ENCODE measurements around the gene HOXB8. TPM values are rescaled to one million over a fixed set of nuclear protein-coding genes. Genes with fewer than 3 reads are reported as not detected.

HOXB8 gene
- total and polyA plus RNA-seq, 12 donors: 0.55 TPM; not detected in 11

DNA sequence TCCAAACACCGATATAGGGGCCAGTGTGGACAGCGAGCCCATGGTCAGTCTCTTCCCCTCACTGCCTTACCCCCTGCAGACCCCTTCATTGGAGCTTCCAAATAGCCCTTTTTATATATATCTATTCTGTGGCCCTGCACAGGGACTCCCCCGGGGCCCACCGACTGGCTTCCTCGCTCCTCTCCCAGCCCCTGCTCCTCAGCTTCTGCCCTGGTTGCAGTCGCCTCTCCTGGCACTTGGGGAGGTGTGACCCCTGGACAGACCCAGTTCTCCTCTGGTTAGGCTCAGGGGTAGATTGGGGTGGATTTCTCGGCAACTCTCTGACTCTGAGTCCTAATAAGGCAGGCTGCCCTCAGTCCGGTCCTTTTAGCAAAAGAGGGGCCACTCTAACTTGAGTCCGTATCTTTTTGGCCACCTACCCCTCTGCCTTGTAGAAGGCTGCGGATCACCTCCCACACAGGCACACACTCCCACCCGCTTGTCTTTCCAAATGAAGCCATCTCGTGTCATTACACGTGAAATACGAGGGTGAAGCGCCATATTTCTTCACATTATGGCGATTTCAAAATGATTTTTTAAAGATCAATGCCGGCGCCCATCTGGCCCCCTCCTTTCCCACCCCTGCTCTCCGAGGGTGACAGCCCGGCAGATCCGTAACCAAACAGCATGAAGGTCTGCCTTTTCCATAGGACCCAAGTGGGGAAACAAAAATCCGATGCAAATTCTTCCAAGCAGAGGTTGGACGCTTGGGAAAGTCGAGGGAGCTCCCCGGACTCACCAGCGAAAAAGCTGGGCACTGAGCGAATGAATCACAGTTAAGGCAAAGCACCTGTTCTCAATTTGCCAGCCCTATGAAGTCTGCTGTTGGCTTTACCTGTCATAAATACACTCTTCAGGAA lies 12.8 kb upstream of the HOXB8 start:
- Histone ChIP-seq H3K27ac (no peak overlapping the region), H3K27me3 (peaks cover 72 to 100% (median 100%) of the 10 kb centered on the region in 7 donors), H3K9me3 (no peaks in the 10 kb centered on the region), H3K4me1 (peaks cover 7 to 27% (median 23%) of the 10 kb centered on the region in 9 donors), H3K36me3 (no peaks in the 10 kb centered on the region), H3K4me3 (no peak overlapping the region)
- DNase-seq (no peak), ATAC-seq (no peak)
- TF ChIP-seq, protein P1, sequence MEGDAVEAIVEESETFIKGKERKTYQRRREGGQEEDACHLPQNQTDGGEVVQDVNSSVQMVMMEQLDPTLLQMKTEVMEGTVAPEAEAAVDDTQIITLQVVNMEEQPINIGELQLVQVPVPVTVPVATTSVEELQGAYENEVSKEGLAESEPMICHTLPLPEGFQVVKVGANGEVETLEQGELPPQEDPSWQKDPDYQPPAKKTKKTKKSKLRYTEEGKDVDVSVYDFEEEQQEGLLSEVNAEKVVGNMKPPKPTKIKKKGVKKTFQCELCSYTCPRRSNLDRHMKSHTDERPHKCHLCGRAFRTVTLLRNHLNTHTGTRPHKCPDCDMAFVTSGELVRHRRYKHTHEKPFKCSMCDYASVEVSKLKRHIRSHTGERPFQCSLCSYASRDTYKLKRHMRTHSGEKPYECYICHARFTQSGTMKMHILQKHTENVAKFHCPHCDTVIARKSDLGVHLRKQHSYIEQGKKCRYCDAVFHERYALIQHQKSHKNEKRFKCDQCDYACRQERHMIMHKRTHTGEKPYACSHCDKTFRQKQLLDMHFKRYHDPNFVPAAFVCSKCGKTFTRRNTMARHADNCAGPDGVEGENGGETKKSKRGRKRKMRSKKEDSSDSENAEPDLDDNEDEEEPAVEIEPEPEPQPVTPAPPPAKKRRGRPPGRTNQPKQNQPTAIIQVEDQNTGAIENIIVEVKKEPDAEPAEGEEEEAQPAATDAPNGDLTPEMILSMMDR (IDR thresholded peaks at IDR 0.05): no peak
- intact Hi-C loops (cut with DNase I): no loop called here
- WGBS, 2 donors: 11 to 13% methylated on average over 27 of the region's 27 CpGs

DNA sequence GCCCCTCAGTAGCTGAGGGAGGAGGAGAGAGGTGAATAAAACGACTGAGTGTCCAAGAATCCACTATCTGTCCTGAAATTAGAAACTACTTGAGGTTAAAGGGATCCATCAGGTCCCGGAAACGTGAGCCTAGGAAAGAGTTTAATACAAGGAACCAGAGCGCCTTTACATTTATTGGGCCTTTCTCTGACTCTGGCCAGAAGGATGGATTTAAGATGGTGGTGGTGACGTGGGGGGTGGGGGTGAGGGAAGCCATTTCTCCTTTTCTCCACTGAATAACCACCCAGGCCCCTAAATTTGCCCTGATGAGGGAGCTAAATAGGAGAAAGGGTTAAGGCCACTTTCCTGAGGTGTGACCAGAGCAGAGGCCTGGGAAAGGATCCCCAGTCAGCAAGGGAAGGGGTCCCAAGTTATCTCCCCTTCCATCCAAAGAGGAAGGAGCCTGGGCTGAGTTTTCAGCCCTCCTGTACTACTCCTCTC lies 12.1 kb upstream of the HOXB8 start:
- H3K27me3 ChIP-seq: peaks cover 71 to 100% (median 100%) of the 10 kb centered on the region in 7 donors
- no peaks in the 10 kb centered on the region for H3K9me3 ChIP-seq
- intact Hi-C loops (cut with DNase I): no loop called here
- H3K36me3 ChIP-seq: no peaks in the 10 kb centered on the region
- DNase-seq: no peak
- no peak overlapping the region for H3K27ac ChIP-seq
- 5 to 12% methylated on average over 5 of the region's 5 CpGs for WGBS, 2 donors
- H3K4me3 ChIP-seq: no peak overlapping the region
- TF ChIP-seq, protein P1 (IDR thresholded peaks at IDR 0.05): no peak
- no peak for ATAC-seq
- H3K4me1 ChIP-seq: peaks cover 7 to 27% (median 23%) of the 10 kb centered on the region in 9 donors

DNA sequence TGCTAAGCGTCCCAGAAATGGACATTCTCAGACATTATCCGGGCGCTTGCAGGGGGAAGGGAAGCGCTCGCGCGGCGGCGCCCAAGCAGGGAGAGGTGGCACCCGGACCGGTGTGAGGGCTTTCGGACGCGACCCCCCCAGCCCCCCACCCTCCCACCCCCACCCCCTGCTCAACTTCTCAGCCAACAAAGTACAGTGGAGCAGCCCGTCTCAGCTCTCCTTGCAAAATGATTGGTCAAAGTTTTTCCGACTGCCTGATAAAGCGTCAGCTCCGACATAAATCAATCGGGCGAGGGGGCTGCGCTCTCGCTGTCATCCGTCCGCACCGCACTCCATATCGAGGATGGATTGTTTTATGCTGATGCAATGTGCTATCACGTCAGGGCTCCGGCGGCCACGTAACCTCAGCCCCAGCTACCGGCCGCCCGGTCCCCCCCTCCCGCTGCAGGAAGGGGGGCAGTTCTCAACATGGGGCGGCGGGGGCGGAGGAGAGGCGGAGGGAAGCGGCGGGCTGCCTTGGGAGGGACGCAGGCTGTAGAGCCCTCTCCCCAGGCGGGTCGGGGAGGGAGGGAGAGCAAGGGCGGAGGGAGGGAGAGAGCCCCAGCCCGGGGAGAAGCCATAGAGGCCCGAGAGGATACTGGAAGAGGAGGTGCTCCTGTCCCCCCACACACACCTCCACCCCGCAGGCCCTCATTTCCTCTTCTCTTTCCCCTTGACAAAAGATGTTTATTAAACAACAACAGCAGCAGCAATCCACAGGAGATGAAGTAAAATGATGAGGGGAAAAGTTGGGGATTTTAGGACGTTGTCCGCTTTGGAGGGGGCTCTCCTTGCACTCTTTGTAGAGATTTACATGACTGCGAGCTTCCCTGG lies 11.4 kb upstream of the HOXB8 start, which contains the start of gene HOXB9:
Gene HOXB9 (minus strand): TSS at position 114 of the 873 bp plus-strand sequence. CDS start 89 bp downstream, at position 25.
- ATAC-seq: no peak

More for the DNA sequence above, 11.4 kb upstream of the HOXB8 start, which contains the start of gene HOXB9:
- no peak within 1 kb of the TSS for H3K27ac ChIP-seq
- H3K27me3 ChIP-seq: peaks cover 72 to 100% (median 100%) of the 10 kb centered on the region in 7 donors
- H3K4me3 ChIP-seq: peak within 1 kb of the TSS; percentile 6 to 41 (median 35)
- TF ChIP-seq, protein P1 (IDR thresholded peaks at IDR 0.05): no peak
- no peaks in the 10 kb centered on the region for H3K9me3 ChIP-seq
- peaks cover 7 to 27% (median 23%) of the 10 kb centered on the region in 9 donors for H3K4me1 ChIP-seq
- H3K36me3 ChIP-seq: no peaks in the 10 kb centered on the region
- 1% methylated on average over 44 to 50 of the region's 50 CpGs for WGBS, 2 donors
- DNase-seq: no peak
- intact Hi-C loops (cut with DNase I): no loop called here
